Stimulated activated CD4-positive, alpha-beta T cell treated with anti-CD3 and anti-CD28 coated beads, Interleukin-1b, Interleukin-23, amount 100 ng/mL, for 1 hour (primary cell): ENCODE data around the gene P3H2.
"Not testable (repeated sequence)": the region's sequence is repeated elsewhere in the genome, so short reads cannot be mapped to it uniquely, and the experiment has no call there.

Source experiments
- DNase-seq, 2 donors: peaks; one replicate each; pipeline ENCODE4 v3.0.0-alpha.2; 2020; ENCODE audit warnings: low read depth in 2 of 2

The P3H2 gene

DNA sequence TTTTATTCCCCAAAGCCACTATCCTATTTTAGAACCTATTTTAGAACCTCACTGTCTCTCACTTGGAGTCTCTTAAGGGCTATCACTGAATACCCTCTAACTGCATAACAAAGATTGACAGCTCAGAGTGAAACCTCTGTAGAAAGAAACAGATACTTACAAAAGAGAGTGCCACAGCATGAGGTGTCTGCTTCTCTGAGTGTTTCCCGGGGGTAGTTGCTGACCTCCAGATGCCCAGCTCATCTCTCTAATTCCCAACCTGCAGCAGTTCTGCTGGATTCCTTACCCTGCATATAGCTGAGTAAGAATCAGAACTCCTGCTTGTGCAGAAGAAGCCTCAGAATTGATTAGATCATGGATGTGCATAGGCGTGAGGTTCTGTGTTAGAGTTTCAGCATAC is 34.5 kb downstream of the P3H2 start:
- no peak for DNase-seq

DNA sequence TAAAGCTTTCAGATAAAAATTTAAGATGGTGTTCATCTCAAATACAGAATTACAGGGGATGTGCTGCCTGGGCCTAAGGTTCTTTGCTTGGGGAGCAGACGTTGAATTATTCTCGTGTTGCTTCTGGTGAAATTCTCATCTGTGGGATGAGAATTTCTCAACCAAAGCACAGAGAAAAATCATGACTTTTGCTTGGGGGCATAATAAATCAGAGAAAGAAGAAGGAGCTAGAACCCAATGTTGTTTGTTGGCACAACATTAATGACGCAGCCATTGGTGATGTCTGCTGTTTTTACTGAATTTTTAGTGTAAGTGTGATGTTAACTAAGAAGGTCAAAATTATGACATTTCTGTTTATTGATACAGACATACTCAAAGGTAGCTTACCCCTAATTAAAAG is 35.7 kb downstream of the P3H2 start:
- no peak for DNase-seq

- DNase-seq: no peak
Measured at GRCh38 chr3:190083635-190084034, 37.1 kb downstream of the P3H2 start.

GRCh38 chr3:190081389-190081788 is 39.3 kb downstream of the P3H2 start:
- no peak for DNase-seq

DNA sequence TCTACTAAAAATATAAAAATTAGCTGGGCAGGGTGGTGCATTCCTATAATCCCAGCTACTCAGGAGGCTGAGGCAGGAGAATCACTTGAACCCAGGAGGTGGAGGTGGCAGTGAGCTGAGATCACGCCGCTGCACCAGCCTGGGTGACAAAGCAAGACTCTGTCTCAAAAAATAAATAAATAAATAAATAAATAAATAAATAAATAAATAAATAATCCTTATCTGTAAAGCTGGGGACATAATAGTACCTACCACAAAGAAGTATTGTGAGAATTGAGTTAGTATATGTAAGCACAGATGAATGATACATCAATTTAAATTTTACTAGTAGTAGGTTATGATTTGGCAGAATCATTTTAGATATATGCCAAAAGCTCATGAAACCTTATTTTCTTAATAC is 41.5 kb downstream of the P3H2 start:
- DNase-seq: not testable (repeated sequence)

DNA sequence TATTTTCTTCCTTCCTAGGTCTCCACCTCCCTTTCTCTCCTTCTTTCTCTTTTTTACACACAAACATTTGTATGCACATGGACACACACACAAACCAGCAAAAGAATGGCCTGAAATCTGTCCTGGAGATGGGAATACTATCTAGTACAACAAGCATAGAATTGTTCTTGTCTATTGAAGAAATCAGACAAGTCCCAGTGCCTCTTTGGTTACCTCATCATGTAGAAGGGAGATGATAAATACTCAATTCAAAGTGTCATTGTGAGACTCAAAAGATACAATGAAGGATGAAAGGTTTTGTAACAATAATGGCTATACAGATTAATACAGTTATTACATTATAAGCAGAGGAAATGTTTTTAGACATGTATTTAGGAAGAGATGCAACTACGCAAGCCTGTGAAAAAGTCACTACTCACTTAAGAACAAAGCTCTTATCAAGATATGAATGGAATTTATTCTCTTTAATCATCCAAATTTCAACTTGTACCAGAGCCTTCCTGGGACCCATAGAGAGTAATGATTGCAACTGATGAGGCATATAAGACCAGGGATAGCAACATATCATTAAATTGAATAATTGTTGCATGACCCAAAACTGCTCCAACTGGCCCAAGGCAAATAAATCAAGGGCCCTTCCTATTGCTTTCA is 43.2 kb downstream of the P3H2 start:
- DNase-seq: no peak

- no peak for DNase-seq
Measured at GRCh38 chr3:190076601-190077394, 43.9 kb downstream of the P3H2 start.

DNA sequence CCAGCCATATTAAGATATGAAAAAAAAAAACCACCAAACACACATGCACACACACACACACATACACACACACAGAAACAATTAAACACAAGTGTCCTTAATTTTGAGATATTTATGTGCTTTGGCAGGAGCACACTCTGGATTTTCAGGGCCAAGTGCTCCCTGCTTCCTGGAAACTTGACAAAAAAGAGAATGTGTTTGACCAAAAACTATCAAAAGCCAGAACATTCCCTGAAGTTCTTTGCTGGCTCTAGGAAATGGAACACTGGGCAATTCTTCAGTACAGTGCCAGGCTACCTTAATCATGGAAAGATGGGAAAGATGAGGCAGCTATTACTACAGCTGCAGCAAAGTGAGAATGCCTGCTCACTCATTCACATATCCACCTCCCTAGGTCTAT is 44.6 kb downstream of the P3H2 start:
- no peak for DNase-seq

DNA sequence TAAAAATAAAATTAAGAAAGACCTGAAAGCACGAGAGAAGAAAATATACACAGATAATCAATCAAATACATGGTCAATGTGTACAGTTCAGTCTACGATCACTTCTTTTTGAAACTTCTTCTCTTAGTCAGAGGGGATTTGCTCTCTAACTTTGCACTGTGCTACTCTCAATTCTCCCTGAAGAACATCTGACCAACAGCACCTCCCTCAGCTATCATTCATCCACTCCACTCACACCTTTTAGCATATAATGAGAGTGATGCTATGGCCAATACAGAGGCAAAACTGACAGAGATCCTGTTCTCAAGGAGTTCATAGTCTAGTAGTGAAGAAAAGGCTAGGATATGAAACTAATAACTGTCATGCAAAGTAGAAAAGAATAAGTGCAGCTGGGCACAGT is 45.9 kb downstream of the P3H2 start:
- DNase-seq: no peak

DNA sequence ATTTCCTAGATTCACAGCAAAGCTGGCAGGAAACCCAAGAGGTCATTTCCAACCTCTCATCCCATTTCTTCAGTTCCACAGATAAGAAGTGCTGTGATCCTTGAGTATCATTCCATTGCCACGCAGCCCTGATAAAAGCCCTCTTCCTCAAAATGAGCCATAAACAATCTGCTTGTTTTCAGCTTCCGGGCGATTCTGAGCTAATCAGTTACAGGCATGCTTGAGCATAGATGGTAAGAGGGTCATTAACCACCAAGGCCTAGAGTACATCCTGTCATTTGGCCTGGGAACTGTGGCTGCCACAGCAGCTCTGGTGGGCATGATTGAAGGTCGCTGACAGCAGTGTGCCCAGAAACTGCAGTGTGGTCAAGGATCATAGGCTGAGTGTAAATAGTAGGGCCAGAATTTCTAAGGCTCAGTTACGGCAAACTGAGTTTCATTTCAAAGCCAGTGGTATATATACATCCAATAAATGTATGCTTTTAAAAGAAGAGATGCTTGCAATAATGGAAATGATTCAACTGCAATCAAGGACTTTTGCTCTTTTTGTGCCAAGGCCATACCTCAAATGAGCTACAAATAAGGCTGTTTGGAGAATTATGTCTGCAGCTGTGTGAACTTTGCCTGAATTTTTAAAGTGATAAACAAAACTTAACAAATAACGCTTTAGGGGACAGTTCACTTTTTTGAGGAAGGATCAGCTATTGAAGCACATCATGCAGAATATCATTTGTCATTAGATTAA is 47.3 kb downstream of the P3H2 start:
- DNase-seq: no peak

GRCh38 chr3:190072856-190073255 is 47.8 kb downstream of the P3H2 start:
- no peak for DNase-seq

- DNase-seq: not testable (repeated sequence)
Measured at GRCh38 chr3:190071921-190072320, 48.8 kb downstream of the P3H2 start.

DNA sequence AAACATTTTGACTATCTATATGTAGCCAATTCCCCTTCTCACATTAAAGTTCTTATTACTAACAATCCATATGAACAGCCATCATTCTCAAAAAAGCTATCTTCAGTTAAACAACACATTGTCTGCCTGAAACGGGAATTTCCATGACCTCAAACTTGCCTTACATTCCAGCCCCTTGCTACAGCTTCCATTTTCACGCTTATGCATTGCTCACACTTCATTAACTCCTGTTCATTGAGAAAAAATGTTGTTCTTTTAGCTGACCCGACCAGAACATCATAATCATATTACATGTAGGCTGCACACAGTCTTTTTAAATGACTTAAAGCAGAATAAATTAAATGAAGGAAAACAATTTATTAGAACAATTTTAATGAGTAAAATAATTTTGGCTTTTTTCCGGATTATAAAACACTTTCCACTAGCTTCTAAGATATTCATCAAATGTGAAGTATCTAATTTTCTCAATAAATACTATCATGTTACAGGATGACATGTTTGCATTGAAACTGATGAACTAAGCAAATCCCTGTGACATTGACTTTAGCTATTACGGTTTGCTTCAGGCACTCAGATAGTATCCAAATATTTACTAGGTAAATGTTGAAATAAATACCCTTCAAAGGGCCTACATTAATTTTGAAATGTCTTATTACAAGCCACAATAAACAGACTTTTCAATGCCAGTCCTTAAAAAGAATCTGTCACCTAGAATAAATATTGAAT is 49.9 kb downstream of the P3H2 start:
- DNase-seq: no peak

- no peak for DNase-seq
Measured at GRCh38 chr3:190065204-190065603, 55.5 kb downstream of the P3H2 start.

DNA sequence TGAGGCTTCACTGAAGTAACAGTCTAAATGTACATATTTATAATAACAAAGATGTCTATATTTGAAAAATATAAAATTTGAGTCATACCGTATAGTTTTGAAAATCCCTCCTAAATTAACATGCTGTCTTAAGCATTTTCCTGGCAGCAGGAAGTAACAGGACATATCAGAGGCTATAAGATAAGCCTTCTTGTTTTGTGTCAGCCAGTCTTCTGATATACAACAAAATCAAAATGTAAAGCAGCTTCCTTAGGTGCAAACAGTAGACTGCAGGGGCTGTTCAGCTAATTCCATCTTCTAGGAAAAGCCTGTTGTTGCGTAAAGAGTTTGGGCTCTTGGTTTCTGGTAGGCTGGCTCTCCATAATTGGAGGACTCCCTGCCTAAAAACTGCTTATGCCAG is 56.0 kb downstream of the P3H2 start:
- no peak for DNase-seq

GRCh38 chr3:190064112-190064511 is 56.6 kb downstream of the P3H2 start:
- DNase-seq: no peak

- no peak for DNase-seq
Measured at GRCh38 chr3:190063490-190063889, 57.2 kb downstream of the P3H2 start.

DNA sequence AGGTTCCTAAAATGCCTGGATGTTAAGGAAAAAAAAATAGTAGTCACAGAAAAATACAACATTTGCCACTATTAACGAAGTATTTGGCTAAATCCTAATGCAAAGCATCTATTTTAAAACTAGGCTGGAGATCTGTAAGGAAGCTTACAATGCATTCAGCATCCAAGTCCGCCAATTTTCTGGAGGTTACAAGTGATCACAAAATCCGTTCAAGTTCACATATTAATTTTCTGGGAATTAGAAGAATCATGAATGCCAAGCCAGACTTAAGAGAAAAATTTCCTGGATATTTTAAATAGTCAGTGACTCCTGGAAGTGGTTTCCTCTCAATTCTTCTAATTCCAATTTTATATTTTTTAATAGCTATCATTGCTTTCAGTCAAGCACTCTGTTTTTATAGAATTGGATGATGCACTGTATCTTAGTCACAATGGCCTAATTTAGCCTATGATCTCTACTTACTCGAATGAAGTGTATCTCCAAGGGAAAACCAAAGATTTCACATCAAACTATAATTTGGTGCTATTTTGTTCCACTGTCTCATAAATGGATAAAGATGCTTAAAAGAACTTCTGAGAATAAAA is 60.4 kb downstream of the P3H2 start:
- DNase-seq: no peak

DNA sequence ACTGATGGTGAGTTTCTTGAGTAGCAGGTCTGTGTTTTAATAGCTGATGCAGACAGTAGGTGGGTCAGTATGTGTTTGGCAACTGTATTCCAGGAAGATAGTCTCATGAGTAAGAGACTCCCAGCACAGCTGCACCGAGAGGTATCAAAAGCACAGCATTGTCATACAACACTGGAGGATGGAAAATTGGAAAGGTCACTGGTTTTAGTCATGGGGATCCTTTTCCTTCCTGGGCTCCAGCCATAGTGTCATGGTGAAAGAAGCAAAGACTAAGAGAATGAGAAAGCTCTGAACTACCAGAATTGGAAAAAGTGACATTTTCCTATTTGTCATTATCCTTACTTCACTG is 61.5 kb downstream of the P3H2 start:
- no peak for DNase-seq

DNA sequence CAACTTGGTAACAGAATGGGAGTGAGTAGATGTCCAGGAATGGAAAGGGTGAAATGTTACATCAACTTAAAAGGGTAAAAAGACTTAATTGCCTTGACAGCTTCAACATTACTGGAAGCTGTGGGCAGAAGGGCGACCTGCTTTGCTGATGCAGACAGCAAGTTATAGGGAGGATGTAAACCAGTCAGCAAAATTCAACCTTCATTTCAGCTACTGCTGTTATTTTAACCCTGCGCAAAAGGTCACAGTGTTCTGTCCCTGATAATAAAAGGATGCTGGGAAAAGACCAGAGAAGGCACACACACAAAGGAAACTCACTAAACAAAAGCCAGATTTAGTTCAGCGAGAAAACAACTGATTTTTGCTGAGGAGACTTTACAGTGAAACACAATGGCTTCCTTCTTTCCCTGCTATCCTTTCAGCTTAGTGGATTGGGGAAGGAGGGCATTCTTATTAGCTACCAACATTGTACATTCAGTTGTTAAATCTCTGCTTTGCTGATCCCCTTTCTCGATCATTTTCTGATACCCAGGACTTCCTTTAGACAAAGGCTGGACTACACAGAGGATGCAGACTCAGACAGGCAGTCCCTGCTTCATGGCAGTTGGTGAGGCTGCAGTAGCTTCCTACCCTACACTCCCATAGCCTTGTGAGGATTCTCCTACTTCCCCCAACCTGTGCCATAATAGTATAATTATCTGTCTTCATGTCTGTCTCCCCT is 62.0 kb downstream of the P3H2 start:
- DNase-seq: no peak

DNA sequence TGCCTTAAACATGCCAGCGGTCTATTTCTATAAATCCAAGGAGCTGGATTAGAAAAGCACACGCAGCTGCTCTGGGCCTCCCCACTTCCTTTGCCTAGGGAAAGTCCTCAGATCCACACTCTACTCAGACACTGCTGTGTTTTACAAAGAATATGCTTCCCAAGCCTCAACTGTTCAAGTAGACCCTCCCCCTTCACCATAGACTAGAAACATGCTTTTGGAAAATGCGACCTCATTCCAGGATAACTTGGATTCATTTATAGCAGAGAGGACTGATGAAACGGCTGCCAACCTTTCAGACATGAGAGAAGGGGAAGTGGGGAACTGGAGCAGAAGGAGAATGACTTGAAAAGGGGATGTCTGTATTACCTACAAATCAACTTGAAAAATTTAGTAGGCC is 64.0 kb downstream of the P3H2 start:
- no peak for DNase-seq
